C4-2B (cell line): ENCODE data around the gene PPARG.

Experiments used
- H3K27ac ChIP-seq: fragments of 450-650 bp; 2 replicates; pipeline ENCODE4 v1.5.1; 2017
- ZFX ChIP-seq: fragments of 450-650 bp; IDR thresholded peaks from 2 replicates; pipeline ENCODE4 v1.6.1; 2017
- TF ChIP-seq, protein P1 (sequence below): fragments of 450-650 bp; conservative IDR thresholded peaks from 2 replicates; pipeline ENCODE4 v1.5.1; 2017; ENCODE audit warnings: mild to moderate bottlenecking

Gene PPARG

GRCh38 chr3:12369598-12369997, 80.7 kb downstream of the PPARG start:
- no peak for TF ChIP-seq ZFX
- TF ChIP-seq, protein P1, sequence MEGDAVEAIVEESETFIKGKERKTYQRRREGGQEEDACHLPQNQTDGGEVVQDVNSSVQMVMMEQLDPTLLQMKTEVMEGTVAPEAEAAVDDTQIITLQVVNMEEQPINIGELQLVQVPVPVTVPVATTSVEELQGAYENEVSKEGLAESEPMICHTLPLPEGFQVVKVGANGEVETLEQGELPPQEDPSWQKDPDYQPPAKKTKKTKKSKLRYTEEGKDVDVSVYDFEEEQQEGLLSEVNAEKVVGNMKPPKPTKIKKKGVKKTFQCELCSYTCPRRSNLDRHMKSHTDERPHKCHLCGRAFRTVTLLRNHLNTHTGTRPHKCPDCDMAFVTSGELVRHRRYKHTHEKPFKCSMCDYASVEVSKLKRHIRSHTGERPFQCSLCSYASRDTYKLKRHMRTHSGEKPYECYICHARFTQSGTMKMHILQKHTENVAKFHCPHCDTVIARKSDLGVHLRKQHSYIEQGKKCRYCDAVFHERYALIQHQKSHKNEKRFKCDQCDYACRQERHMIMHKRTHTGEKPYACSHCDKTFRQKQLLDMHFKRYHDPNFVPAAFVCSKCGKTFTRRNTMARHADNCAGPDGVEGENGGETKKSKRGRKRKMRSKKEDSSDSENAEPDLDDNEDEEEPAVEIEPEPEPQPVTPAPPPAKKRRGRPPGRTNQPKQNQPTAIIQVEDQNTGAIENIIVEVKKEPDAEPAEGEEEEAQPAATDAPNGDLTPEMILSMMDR = no peak
- no peak overlapping the region for H3K27ac ChIP-seq

DNA sequence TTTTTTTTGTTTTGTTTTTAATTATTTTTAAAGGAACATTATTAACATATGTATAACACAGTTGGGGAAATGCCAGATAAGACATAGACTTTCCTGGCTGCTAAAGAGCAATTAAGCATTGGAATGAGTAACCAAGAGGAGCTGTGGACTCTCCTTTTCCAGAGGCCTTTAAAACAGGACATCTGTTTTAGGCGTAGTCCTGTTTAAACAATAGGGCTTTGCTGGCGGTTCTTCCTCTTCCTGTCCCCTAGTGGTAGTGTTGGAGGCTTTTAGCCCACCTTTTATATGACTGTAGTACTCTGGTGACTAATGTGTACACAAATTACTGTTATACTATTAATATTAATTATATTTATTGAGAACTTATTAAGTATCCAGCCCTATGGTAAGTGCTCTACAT, 81.9 kb downstream of the PPARG start:
- H3K27ac ChIP-seq = no peak overlapping the region
- no peak for TF ChIP-seq ZFX
- TF ChIP-seq, protein P1 = no peak

- H3K27ac ChIP-seq = no peak overlapping the region
- TF ChIP-seq ZFX = no peak
- TF ChIP-seq, protein P1 = no peak
Measured at GRCh38 chr3:12371525-12372140, 82.8 kb downstream of the PPARG start.

DNA sequence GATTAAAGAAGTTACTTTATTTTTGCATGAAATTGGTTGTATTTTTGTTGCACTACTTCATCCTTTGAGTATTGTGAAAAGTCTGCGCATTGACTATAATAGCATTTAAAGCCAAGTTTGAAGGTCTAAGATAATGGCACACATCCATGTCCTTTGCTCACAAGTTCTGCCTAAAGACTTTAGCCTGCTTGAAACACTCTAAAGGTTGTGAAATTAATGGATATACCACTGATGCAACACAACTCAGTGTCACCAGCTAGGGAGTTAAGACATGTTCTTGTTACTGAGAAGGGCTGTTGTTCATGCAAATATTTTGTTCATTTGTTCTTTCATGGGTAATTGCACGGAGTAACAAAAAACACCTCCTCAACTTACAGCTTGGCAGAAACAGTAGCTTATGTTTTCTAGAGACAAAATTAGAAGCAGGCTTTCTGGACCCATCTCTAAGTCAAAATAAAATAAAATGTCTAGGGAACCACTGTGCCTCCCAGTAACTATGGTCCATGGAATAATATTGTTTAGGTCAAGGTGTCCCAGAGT, 83.9 kb downstream of the PPARG start:
- TF ChIP-seq ZFX = no peak
- TF ChIP-seq, protein P1 = no peak
- no peak overlapping the region for H3K27ac ChIP-seq

DNA sequence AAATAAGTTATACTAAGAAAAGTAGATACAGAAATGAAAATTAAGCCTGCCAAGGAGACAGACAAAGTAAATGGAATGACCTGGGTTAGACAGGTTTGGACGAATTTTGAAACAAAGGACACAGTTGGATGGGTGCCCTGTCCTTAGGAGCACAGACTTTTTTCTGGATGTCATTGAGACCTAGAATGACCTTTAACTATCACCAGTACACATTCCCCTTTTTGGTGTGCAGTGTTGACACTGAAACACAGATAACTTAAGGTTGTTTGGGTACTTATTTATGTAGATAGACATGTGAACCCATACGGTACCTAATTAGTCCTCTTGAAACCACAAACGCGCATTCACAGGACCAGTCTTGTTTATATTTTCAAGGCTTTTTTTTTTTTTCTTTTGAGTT, 86.7 kb downstream of the PPARG start:
- TF ChIP-seq, protein P1 = no peak
- TF ChIP-seq ZFX = no peak
- no peak overlapping the region for H3K27ac ChIP-seq

- TF ChIP-seq ZFX = no peak
- TF ChIP-seq, protein P1 = no peak
- no peak overlapping the region for H3K27ac ChIP-seq
Measured at GRCh38 chr3:12379640-12380429, 91.0 kb downstream of the PPARG start.

GRCh38 chr3:12380461-12380860, 91.6 kb downstream of the PPARG start:
- no peak overlapping the region for H3K27ac ChIP-seq
- TF ChIP-seq, protein P1 = no peak
- no peak for TF ChIP-seq ZFX
